Kidney epithelial cell (primary cell): ENCODE measurements around the gene ZNF446. TPM values are rescaled to one million over a fixed set of nuclear protein-coding genes. Genes with fewer than 3 reads are reported as not detected.
"Not testable (repeated sequence)": the region's sequence is repeated elsewhere in the genome, so short reads cannot be mapped to it uniquely, and the experiment has no call there.

Source experiments
- DNase-seq: peaks from one replicate; pipeline ENCODE4 v3.0.0-alpha.2; 2010; ENCODE audit warnings: low read depth
- H3K27me3 ChIP-seq: 2 replicates; pipeline ENCODE4 v1.6.0; 2011; ENCODE audit warnings: low read length; ENCODE audit not compliant: control insufficient read depth, insufficient read depth
- H3K36me3 ChIP-seq: 2 replicates; pipeline ENCODE4 v1.5.1; 2011; ENCODE audit warnings: low read length; ENCODE audit not compliant: control insufficient read depth, insufficient read depth
- H3K4me3 ChIP-seq: 2 replicates; pipeline ENCODE4 v1.5.1; 2011; ENCODE audit warnings: low read depth, mild to moderate bottlenecking, control low read depth, low read length
- total RNA-seq: library from RNA; depleted of rRNA; stranded (reverse); fragments of >200 nt; gene quantifications from 2 replicates; pipeline ENCODE4 v1.2.3, GENCODE V29; 2015
- TF ChIP-seq, protein P1 (sequence below): IDR thresholded peaks from 2 replicates; pipeline ENCODE4 v1.5.1; 2011; ENCODE audit warnings: mild to moderate bottlenecking, moderate library complexity, low read length, control low read depth, inconsistent platforms; ENCODE audit not compliant: insufficient read depth, poor library complexity, severe bottlenecking

ZNF446 gene
- total RNA-seq, 1 donor from 2014 or later = 10.8 TPM

DNA sequence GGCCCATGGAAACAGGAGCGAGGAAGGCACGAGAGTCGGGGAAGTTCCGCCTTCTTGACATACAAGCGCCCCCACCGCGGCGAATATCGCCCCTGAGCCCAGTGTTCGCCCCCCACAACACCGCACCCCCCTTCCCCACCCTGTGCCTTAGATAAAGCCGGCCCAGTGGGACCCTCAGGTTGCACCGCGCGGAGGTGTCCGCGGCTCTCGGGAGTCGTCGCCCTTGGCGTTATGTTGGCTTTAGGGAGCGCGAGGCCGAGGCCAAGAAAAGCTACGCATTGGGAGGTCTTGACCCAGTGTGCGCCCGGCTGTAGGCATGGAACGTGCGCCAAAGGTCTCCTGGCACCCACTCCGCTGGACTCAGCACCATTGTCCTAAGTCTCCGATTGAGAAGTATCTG lies 35.6 kb upstream of the ZNF446 start:
- Histone ChIP-seq H3K27me3 (no peaks in the 10 kb centered on the region), H3K36me3 (peaks cover 1% of the 10 kb centered on the region), H3K4me3 (peak overlapping the region; percentile 87)
- TF ChIP-seq, protein P1, sequence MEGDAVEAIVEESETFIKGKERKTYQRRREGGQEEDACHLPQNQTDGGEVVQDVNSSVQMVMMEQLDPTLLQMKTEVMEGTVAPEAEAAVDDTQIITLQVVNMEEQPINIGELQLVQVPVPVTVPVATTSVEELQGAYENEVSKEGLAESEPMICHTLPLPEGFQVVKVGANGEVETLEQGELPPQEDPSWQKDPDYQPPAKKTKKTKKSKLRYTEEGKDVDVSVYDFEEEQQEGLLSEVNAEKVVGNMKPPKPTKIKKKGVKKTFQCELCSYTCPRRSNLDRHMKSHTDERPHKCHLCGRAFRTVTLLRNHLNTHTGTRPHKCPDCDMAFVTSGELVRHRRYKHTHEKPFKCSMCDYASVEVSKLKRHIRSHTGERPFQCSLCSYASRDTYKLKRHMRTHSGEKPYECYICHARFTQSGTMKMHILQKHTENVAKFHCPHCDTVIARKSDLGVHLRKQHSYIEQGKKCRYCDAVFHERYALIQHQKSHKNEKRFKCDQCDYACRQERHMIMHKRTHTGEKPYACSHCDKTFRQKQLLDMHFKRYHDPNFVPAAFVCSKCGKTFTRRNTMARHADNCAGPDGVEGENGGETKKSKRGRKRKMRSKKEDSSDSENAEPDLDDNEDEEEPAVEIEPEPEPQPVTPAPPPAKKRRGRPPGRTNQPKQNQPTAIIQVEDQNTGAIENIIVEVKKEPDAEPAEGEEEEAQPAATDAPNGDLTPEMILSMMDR = no peak
- DNase-seq = no peak

DNA sequence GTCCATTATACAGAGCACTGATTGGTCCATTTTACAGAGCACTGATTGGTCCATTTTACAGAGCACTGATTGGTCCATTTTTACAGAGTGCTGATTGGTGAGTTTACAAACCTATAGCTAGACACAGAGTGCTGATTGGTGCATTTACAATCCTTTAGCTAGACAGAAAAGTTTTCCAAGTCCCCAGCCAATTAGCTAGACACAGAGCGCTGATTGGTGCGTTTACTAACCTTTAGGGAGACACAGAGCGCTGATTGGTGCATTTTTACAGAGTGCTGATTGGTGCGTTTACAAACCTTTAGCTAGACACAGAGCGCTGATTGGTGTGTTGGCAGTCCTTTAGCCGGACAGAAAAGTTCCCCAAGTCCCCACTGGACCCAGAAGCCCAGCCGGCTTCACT lies 33.2 kb upstream of the ZNF446 start:
- H3K4me3 ChIP-seq, H3K27me3 ChIP-seq, H3K36me3 ChIP-seq, DNase-seq: not testable (repeated sequence)

DNA sequence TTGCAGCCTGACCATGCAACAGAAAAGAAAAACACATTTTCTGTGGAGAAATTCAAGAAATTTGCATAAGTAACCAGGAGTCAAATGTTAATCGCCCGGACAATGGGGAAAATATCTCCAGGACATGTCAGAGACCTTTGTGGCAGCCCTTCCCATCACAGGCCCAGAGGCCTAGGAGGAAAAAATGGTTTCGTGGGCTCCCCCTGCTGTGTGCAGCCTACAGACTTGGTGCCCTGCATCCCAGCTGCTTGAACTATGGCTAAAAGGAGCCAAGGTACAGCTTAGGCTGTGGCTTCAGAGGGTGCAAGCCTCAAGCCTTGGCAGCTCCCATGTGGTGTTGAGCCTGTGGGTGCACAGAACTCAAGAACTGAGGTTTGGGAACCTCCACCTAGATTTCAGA lies 27.3 kb upstream of the ZNF446 start:
- H3K27me3 ChIP-seq, H3K4me3 ChIP-seq, H3K36me3 ChIP-seq: not testable (repeated sequence)

DNA sequence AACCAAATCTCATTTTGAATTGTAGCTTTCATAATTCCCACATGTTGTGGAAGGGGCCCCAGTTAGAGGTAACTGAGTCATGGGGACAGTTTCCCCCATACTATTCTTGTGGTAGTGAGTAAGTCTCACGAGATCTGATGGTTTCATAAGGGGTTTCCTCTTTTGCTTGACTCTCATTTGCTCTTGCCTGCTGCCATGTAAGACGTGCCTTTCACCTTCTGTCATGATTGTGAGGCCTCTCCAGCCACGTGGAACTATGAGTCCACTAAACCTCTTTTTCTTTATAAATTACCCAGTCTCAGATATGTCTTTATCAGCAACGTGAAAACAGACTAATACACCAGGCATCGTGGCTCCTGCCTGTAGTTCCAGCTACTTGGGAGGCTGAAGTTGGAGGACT lies 26.2 kb upstream of the ZNF446 start:
- H3K4me3 ChIP-seq, DNase-seq, H3K27me3 ChIP-seq, H3K36me3 ChIP-seq: not testable (repeated sequence)

More for the DNA sequence above, 27.3 kb upstream of the ZNF446 start:
- DNase-seq = not testable (repeated sequence)

DNA sequence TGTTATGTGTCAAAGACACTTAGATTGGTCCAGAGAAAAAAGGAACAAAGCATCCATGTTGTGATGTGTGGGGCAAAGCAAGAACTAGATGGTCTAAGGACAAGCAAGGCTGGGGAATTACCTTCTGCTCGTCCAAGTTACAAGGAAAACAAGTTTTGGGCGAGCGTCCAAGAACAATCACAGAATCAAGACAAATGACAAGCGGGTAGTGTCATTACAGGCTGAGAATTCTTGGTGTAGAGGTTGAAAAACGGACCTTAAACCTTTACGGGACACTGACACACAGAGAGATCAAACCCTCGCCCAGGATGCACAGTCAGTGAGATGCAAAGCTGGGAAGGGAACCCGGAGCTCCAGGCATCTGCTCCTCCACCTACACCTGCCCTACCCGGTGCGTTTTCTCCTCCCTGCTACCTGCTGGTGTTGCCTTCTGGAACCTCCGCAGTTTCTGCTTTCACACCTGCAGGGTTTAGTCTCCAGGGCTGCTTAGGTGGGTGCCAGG lies 25.2 kb upstream of the ZNF446 start:
- Histone ChIP-seq H3K27me3 (no peaks in the 10 kb centered on the region), H3K4me3 (peak overlapping the region; percentile 59), H3K36me3 (peaks cover 1% of the 10 kb centered on the region)
- no peak for DNase-seq
- TF ChIP-seq, protein P1 = no peak

DNA sequence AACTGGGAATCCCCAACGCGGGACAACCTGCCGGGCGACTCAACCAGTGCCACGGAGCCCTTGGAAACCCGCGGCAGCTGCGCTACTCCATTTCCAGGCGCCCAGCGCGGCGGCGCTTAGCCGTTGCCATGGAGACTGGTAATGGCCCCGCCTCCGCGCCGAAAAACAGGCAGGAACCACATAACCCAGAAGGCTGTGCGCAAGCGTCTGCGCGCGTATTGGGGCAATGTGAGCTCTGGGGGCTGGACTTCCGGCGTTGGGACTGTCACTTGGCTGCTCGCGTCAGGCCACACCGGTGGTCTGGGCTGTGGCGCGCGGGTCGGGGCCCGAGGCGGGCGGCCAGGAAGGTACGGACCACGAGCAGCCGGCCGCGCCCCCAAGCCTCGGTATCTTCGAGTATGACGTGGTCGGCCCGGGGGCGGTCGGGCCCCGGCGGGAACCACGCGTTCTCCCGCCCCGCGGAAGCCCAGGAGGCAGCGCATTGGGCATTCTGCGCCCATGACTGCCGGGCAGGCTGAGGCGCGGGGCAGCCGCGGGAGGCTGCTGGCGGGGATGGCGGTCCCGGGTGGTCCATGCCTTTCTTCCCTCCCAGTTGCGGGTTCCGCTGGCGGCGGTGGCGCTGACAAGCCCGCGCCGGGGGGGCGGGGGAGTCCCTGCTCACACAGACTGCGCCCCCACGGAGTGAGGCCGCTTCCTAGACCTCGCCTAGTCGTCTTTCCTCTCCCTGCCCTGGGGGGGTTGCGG lies 24.6 kb upstream of the ZNF446 start, which contains the start of gene ZNF324B:
Gene ZNF324B (plus strand): TSS at position 265 of the 744 bp plus-strand sequence. CDS start 2,080 bp downstream, outside the sequence.
- Histone ChIP-seq H3K27me3 (no peaks in the 10 kb centered on the region), H3K36me3 (peaks cover 2% of the 10 kb centered on the region), H3K4me3 (peak within 1 kb of the TSS; percentile 59)
- DNase-seq = peak; percentile 85
- TF ChIP-seq, protein P1 = no peak

DNA sequence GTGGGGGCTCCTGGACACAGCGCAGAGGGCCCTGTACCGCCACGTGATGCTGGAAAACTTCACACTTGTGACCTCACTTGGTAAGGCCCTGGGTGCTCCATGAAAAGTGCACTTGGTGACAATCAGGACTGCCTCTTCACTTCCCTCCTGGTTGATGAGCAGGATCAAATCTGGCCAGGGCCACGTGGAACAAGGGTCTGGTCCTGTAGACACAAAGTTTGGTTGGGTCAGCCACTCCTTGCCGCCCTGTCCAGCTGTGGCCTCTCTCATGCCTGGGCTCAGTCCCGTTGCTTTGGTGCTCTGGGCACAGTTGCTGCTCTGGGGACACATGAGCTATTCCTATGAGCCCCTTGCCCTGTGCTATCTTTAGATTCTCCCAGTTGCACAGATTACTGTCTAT lies 22.4 kb upstream of the ZNF446 start:
- Histone ChIP-seq H3K4me3 (no peak overlapping the region), H3K27me3 (no peaks in the 10 kb centered on the region), H3K36me3 (peaks cover 2% of the 10 kb centered on the region)
- DNase-seq = no peak
- TF ChIP-seq, protein P1 = no peak
